Measurements from ENCODE around the gene LRRC46.

DNA sequence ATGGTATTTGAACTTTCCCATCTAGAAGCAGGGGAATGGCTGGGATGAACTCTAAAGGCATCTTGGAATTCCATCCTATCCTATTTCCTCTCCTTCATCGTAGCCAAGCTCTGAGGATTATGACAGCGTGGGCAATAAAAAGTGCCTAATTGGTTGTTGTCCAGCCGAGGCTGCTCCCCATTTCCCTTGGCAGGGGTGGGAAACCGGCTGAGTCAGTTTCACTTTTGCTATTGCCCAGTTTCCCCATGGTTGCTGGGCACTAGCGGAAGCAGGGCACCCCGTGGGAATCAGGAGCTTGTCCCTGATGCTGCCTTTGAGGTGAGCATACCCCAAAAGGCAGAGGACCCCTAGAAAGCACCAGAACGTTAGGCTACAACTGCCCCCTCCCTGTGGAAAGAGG lies 50.8 kb downstream of the LRRC46 start:
- TF ChIP-seq POLR2AphosphoS5 (IDR thresholded peaks at IDR 0.05; ENCODE audit: borderline replicate concordance, low read depth, low read length) (no peak), EZH2 (IDR thresholded peaks at IDR 0.05) (no peak)
